ENCODE measurements around the gene KLHL28. TPM values are rescaled to one million over a fixed set of nuclear protein-coding genes. Genes with fewer than 3 reads are reported as not detected.

KLHL28 gene
- total RNA-seq, 2 donors from 2014 or later, result 6.4 to 8.5 TPM

DNA sequence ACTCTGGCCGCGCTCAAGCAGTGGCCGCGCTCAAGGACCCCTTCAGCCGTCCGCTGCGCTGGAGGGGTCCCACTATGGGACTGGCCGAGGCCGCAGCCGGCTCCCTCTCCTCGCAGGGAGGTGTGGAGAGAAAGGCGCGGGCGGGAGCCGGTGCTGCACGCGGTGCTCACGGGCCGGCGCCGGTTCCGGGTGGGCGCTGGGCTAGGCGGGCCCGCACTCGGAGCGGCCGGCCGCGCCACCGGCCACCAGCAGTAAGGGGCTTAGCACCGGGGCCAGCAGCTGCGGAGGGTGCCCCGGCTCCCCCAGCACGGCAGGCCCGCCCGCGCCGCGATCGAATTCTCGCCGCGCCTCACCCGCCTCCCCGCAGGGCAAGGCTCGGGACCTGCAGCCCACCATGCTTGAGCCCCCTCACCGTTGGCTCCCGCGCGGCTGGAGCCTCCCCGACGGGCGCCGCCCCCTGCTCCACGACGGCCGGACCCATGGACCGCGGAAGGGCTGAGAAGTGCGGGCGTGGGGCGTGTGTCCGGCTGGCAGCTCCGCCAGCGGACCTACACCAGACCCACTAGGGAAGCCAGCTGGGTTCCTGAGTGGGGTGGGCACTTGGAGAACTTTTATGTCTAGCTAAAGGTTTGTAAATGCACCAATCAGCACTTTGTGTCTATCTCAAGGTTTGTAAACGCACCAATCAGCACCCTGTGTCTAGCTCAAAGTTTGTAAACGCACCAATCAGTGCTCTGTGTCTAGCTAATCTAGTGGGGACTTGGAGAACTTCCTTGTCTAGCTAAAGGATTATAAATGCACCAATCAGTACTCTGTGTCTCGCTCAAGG is 49.5 kb downstream of the KLHL28 start:
- DNase-seq (ENCODE audit: low spot score), result no peak
- H3K27me3 ChIP-seq, result no peaks in the 10 kb centered on the region
- peaks cover 0 to 3% of the 10 kb centered on the region in 2 donors for H3K9me3 ChIP-seq
- TF ChIP-seq, protein P1, sequence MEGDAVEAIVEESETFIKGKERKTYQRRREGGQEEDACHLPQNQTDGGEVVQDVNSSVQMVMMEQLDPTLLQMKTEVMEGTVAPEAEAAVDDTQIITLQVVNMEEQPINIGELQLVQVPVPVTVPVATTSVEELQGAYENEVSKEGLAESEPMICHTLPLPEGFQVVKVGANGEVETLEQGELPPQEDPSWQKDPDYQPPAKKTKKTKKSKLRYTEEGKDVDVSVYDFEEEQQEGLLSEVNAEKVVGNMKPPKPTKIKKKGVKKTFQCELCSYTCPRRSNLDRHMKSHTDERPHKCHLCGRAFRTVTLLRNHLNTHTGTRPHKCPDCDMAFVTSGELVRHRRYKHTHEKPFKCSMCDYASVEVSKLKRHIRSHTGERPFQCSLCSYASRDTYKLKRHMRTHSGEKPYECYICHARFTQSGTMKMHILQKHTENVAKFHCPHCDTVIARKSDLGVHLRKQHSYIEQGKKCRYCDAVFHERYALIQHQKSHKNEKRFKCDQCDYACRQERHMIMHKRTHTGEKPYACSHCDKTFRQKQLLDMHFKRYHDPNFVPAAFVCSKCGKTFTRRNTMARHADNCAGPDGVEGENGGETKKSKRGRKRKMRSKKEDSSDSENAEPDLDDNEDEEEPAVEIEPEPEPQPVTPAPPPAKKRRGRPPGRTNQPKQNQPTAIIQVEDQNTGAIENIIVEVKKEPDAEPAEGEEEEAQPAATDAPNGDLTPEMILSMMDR (IDR thresholded peaks at IDR 0.05), result no peak
- no peaks in the 10 kb centered on the region for H3K36me3 ChIP-seq
- peaks cover 0 to 8% of the 10 kb centered on the region in 2 donors for H3K4me1 ChIP-seq
- peak overlapping the region; percentile 12 to 32 for H3K27ac ChIP-seq
- peak overlapping the region; percentile 64 for H3K4me3 ChIP-seq

DNA sequence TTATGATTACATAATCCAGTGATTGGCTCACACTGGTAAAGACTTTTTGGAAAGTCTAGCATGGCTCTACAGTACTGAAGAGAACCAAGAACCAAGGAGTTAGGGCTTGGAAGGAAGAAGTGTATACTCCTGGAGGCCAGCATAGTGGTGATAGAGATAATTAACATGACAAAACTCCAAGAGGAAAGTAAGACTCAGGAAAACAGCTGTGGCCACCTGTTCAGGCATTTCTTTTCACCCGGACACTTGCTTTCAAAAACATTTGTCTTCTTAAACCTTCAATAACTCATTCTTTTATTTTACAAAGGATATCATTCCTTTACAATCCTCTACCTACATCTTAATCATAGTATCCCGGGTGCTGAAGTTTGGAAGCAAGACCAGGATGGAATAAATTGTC is 50.9 kb downstream of the KLHL28 start:
- TF ChIP-seq, protein P1 (IDR thresholded peaks at IDR 0.05), result no peak
- no peaks in the 10 kb centered on the region for H3K27me3 ChIP-seq
- H3K36me3 ChIP-seq, result no peaks in the 10 kb centered on the region
- no peak for DNase-seq (ENCODE audit: low spot score)
- no peak overlapping the region for H3K27ac ChIP-seq
- H3K4me3 ChIP-seq, result no peak overlapping the region
- peaks cover 0 to 8% of the 10 kb centered on the region in 2 donors for H3K4me1 ChIP-seq
- H3K9me3 ChIP-seq, result peaks cover 0 to 3% of the 10 kb centered on the region in 2 donors

DNA sequence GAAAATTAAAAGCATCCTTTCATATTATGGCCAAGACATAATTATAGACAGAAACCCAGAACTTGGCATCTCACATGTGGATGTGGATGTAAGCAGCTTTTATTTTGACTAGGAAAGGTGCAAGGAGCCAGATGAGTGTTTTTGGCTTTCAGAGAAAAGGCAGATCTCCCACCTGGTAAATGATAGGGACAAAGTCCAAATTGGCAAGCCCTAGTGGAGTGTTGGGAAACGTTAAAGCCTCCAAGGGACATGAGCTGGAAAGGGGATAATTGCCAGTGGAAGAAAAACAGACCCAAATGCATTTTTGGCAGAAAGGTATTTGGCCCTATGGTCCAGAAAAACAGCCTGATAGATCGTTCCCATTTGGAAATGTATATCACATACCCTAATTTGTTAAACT is 60.1 kb downstream of the KLHL28 start:
- no peaks in the 10 kb centered on the region for H3K9me3 ChIP-seq
- H3K4me1 ChIP-seq, result peaks cover 0 to 28% of the 10 kb centered on the region in 2 donors
- no peak overlapping the region for H3K4me3 ChIP-seq
- H3K27ac ChIP-seq, result no peak overlapping the region
- no peaks in the 10 kb centered on the region for H3K27me3 ChIP-seq
- peaks cover 9% of the 10 kb centered on the region for H3K36me3 ChIP-seq
- no peak for DNase-seq (ENCODE audit: low spot score)
- TF ChIP-seq, protein P1 (IDR thresholded peaks at IDR 0.05), result no peak

DNA sequence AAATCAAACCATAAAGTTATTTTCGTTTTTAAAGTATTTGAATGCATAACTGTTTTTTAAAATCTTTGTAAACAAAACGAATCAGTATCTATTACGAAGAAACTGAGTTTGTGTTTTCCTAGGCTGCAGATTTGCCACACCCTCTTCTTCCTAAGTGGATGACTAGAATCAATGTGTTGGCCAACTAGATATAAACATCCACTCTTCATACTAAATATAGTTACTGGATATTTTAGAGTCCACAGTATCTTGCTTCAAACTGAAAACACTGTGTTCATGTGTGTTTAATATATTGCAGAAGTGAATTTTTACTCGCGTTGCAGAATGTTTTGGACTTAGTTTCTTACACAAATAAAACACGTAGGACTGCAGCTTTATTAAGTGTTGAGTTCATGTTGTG is 63.2 kb downstream of the KLHL28 start:
- Histone ChIP-seq H3K27me3 (no peaks in the 10 kb centered on the region), H3K36me3 (no peaks in the 10 kb centered on the region), H3K4me1 (peaks cover 0 to 28% of the 10 kb centered on the region in 2 donors), H3K4me3 (peak overlapping the region; percentile 91 to 96), H3K9me3 (no peaks in the 10 kb centered on the region), H3K27ac (peak overlapping the region; percentile 100)
- DNase-seq (ENCODE audit: low spot score), result no peak
- TF ChIP-seq, protein P1 (IDR thresholded peaks at IDR 0.05), result no peak

DNA sequence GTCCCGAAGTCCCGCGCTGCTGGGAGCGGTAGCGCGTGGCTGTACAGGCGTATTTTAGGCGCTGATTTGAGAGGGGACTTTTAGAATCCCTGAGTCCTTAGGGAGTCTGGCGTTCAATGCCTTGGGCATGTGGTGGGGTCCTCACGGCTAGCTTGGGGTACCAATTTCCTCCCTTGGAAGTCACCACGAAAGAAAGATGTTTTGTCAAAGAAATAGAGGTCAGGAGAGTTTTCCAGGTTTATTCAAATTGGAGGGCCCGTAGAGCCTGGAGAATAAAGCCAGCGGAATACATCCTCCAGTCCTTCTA is 63.9 kb downstream of the KLHL28 start:
- TF ChIP-seq, protein P1 (IDR thresholded peaks at IDR 0.05), result no peak
- H3K9me3 ChIP-seq, result no peaks in the 10 kb centered on the region
- H3K36me3 ChIP-seq, result no peaks in the 10 kb centered on the region
- H3K4me3 ChIP-seq, result peak overlapping the region; percentile 91 to 96
- DNase-seq (ENCODE audit: low spot score), result peak; percentile 69
- peaks cover 0 to 28% of the 10 kb centered on the region in 2 donors for H3K4me1 ChIP-seq
- H3K27me3 ChIP-seq, result no peaks in the 10 kb centered on the region
- peak overlapping the region; percentile 100 for H3K27ac ChIP-seq
